Natural killer cell (primary cell): ENCODE results near the gene NR6A1. TPM values are rescaled to one million over a fixed set of nuclear protein-coding genes. Genes with fewer than 3 reads are reported as not detected.
A peak's percentile ranks its signal among the peaks of the same experiment; 100 is the strongest.

Experiments used
- ATAC-seq, 3 donors: fragments of 150-1000 bp in 2 of 3; fragments of 200-7000 bp in 1 of 3; cut with Tn5 transposase; 1 replicate in 1 of 3; 2 replicates in 2 of 3; pipeline ENCODE4 v1.10.0; 2021; ENCODE audit warnings: mild to moderate bottlenecking in 2 of 3, moderate library complexity in 2 of 3
- DNase-seq, 2 donors: peaks; one replicate each; pipeline versions ENCODE4 v3.0.0 to v3.0.0-alpha.2; 2013 to 2021; ENCODE audit warnings: mixed read lengths in 1 of 2
- H3K27ac ChIP-seq: one replicate; pipeline ENCODE4 v1.5.1; 2013; ENCODE audit warnings: mild to moderate bottlenecking, low read length
- H3K27me3 ChIP-seq: one replicate; pipeline ENCODE4 v1.6.1; 2013; ENCODE audit warnings: low read length; ENCODE audit not compliant: control insufficient read depth, insufficient read depth
- H3K36me3 ChIP-seq: one replicate; pipeline ENCODE4 v1.6.1; 2013; ENCODE audit warnings: low read length; ENCODE audit not compliant: control insufficient read depth, insufficient read depth
- H3K4me1 ChIP-seq: one replicate; pipeline ENCODE4 v1.6.1; 2013; ENCODE audit warnings: low read length; ENCODE audit not compliant: control insufficient read depth, insufficient read depth
- H3K4me3 ChIP-seq: one replicate; pipeline ENCODE4 v1.5.1; 2013; ENCODE audit warnings: low read length
- H3K9me3 ChIP-seq: one replicate; pipeline ENCODE4 v1.6.1; 2013; ENCODE audit warnings: low read length; ENCODE audit not compliant: control insufficient read depth, insufficient read depth
- H3K27ac Mint-ChIP-seq, 2 donors: one replicate each; pipeline ENCODE4 v1.8.0; 2022; ENCODE audit warnings: mild to moderate bottlenecking in 2 of 2, mixed read lengths in 2 of 2, moderate library complexity in 1 of 2
- H3K27me3 Mint-ChIP-seq, 2 donors: one replicate each; pipeline ENCODE4 v1.8.0; 2022; ENCODE audit warnings: low read depth in 2 of 2, mixed read lengths in 2 of 2
- H3K36me3 Mint-ChIP-seq: one replicate; pipeline ENCODE4 v1.8.0; 2022; ENCODE audit warnings: mixed read lengths
- H3K4me1 Mint-ChIP-seq, 2 donors: one replicate each; pipeline ENCODE4 v1.8.0; 2022; ENCODE audit warnings: mixed read lengths in 2 of 2
- H3K4me3 Mint-ChIP-seq: one replicate; pipeline ENCODE4 v1.8.0; 2022; ENCODE audit warnings: mild to moderate bottlenecking, moderate library complexity, mixed read lengths
- H3K9me3 Mint-ChIP-seq, 2 donors: one replicate each; pipeline ENCODE4 v1.8.0; 2022; ENCODE audit warnings: mixed read lengths in 2 of 2
- WGBS: methylation state at CpG from one replicate; pipeline ENCODE4 v1.1.7; 2013; ENCODE audit warnings: missing lambda C conversion rate; ENCODE audit not compliant: insufficient coverage; 5-methylcytosine and 5-hydroxymethylcytosine counted together
- intact Hi-C: fragments of 100-400 bp; cut with micrococcal nuclease; formaldehyde crosslinking; loops from one replicate; pipeline ENCODE4 v1.14.2; 2022
- total RNA-seq, 4 donors: library from RNA; stranded (reverse); fragments of 120-200 nt in 1 of 4; gene quantifications; one replicate each; pipeline versions ENCODE4 v1.2.3 to v1.2.4, GENCODE V29; 2013 to 2022
- TF ChIP-seq, protein P1 (sequence below): fragments of 200-600 bp; IDR thresholded peaks from one replicate; pipeline ENCODE4 v1.8.0; 2022; ENCODE audit warnings: antibody characterized with exemption

NR6A1 gene
- total RNA-seq, 3 donors from 2014 or later (not counting 1 experiment from before 2014, with no cell fraction given), result 0.07 to 0.75 (median 0.49) TPM

DNA sequence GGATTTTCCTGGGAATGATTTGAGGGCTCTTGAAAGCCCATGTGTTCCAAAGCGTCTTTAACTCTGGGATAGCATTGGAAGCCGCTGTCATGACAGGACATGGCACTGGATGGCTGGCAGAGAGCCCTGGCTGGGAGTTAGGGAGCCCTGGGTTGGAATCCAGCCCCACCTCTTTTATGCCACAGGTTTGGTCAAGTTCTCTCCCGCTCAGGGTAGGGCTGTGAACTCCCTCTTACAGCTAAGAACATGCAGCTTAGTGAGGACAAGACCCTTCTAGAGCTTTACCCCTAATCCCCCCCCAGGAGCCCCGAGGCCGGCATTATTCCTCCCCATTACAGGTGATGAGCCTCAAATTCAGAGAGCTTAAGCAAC lies 43.0 kb upstream of the NR6A1 start:
- H3K4me3 Mint-ChIP-seq, result no peak overlapping the region
- Histone ChIP-seq H3K4me3 (no peak overlapping the region), H3K27ac (no peak overlapping the region), H3K36me3 (no peaks in the 10 kb centered on the region), H3K27me3 (no peaks in the 10 kb centered on the region), H3K4me1 (no peaks in the 10 kb centered on the region), H3K9me3 (no peaks in the 10 kb centered on the region)
- no peaks in the 10 kb centered on the region for H3K36me3 Mint-ChIP-seq
- intact Hi-C loops, result no loop called here
- ATAC-seq (no peak), DNase-seq (no peak)
- TF ChIP-seq, protein P1, sequence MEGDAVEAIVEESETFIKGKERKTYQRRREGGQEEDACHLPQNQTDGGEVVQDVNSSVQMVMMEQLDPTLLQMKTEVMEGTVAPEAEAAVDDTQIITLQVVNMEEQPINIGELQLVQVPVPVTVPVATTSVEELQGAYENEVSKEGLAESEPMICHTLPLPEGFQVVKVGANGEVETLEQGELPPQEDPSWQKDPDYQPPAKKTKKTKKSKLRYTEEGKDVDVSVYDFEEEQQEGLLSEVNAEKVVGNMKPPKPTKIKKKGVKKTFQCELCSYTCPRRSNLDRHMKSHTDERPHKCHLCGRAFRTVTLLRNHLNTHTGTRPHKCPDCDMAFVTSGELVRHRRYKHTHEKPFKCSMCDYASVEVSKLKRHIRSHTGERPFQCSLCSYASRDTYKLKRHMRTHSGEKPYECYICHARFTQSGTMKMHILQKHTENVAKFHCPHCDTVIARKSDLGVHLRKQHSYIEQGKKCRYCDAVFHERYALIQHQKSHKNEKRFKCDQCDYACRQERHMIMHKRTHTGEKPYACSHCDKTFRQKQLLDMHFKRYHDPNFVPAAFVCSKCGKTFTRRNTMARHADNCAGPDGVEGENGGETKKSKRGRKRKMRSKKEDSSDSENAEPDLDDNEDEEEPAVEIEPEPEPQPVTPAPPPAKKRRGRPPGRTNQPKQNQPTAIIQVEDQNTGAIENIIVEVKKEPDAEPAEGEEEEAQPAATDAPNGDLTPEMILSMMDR, result no peak
- 91% methylated on average over 5 of the region's 5 CpGs for WGBS
- no peaks in the 10 kb centered on the region for H3K9me3 Mint-ChIP-seq
- H3K27me3 Mint-ChIP-seq, result peaks cover 0 to 2% of the 10 kb centered on the region in 2 donors
- H3K27ac Mint-ChIP-seq, result no peak overlapping the region
- H3K4me1 Mint-ChIP-seq, result no peaks in the 10 kb centered on the region

DNA sequence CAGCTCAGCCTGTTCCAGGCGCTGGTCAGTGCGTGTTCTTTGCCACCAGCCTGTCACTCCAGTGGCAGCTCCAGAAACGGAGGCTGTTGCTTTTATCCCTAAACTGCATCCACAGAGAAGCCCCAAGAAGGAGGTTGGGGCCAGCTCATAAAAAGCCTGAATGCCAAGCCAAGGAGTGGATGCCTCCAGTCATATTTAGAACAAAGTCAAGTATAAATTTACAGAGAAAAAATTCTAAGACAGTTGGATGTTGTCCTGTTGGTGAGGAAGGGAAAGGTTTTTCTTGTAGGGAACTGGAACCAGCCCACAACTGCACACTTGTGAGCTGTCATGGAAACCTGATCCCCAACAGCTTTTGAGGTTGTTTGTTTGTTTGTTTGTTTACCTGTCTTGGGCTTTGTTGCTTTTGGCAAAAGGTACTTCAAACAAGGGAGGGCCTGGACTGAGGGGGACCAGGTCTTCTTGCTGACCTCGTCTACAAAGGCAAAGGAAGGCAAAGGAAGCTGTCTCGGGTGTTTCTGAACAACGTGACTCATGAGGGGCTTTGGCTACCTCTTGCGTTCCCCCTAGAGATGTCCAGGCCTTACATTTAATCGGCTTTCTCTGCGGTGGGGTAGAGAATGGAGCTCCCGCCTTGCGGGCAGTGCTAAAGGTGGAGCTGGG lies 42.5 kb upstream of the NR6A1 start:
- no peak overlapping the region for H3K4me3 ChIP-seq
- intact Hi-C loops, result no loop called here
- no peaks in the 10 kb centered on the region for H3K36me3 Mint-ChIP-seq
- DNase-seq, result no peak
- no peaks in the 10 kb centered on the region for H3K4me1 ChIP-seq
- no peak overlapping the region for H3K4me3 Mint-ChIP-seq
- no peaks in the 10 kb centered on the region for H3K27me3 ChIP-seq
- H3K27ac ChIP-seq, result no peak overlapping the region
- H3K36me3 ChIP-seq, result no peaks in the 10 kb centered on the region
- 91% methylated on average over 11 of the region's 11 CpGs for WGBS
- no peak for ATAC-seq
- H3K9me3 Mint-ChIP-seq, result no peaks in the 10 kb centered on the region
- H3K4me1 Mint-ChIP-seq, result no peaks in the 10 kb centered on the region
- H3K27ac Mint-ChIP-seq, result no peak overlapping the region
- no peaks in the 10 kb centered on the region for H3K9me3 ChIP-seq
- H3K27me3 Mint-ChIP-seq, result peaks cover 0 to 2% of the 10 kb centered on the region in 2 donors
- TF ChIP-seq, protein P1, result no peak

DNA sequence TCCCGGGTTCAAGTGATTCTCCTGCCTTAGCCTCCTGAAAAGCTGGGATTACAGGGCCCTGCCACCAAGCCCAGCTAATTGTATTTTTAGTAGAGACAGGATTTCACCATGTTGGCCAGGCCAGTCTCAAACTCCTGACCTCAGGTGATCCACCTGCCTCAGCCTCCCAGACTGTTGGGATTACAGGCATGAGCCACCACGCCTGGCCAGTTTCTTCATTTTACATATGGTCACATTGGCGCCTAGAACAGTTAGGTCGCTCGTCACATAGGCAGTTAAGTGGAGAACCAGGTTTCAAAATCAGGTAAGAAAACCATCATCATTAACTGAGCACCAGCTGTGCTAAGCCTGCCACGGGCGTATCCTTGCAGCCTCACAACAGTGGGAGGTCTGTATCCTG lies 41.9 kb upstream of the NR6A1 start:
- H3K27ac Mint-ChIP-seq, result no peak overlapping the region
- H3K27me3 Mint-ChIP-seq, result peaks cover 0 to 4% of the 10 kb centered on the region in 2 donors
- H3K36me3 Mint-ChIP-seq, result no peaks in the 10 kb centered on the region
- no peaks in the 10 kb centered on the region for H3K27me3 ChIP-seq
- H3K9me3 ChIP-seq, result no peaks in the 10 kb centered on the region
- intact Hi-C loops, result no loop called here
- H3K4me1 ChIP-seq, result no peaks in the 10 kb centered on the region
- H3K36me3 ChIP-seq, result no peaks in the 10 kb centered on the region
- no peaks in the 10 kb centered on the region for H3K9me3 Mint-ChIP-seq
- WGBS, result 85% methylated on average over 7 of the region's 7 CpGs
- H3K27ac ChIP-seq, result no peak overlapping the region
- no peak overlapping the region for H3K4me3 Mint-ChIP-seq
- no peaks in the 10 kb centered on the region for H3K4me1 Mint-ChIP-seq
- ATAC-seq (no peak), DNase-seq (no peak)
- TF ChIP-seq, protein P1, result no peak
- no peak overlapping the region for H3K4me3 ChIP-seq

DNA sequence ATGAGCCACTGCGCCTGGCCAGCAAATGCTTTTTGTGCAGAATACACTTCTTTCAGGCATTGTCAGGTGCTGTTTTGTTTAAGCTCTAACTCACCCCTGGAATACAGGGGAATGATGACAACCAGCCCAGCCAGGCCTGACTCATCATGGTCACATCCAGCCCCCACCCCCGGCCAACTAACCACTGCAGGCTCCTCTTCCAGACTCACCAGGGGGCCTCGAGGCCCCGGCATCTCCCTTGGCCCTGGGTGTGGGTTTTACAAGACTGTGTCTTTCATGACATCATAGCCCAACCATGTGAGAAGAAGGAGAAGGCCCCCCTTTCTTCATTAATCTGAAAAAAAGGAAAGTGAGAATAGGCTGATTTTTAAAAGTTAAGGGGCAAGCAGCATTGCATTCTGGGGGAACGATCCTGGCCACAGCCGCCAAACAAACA lies 41.3 kb upstream of the NR6A1 start:
- Mint-ChIP-seq H3K4me3 (no peak overlapping the region), H3K27ac (no peak overlapping the region), H3K27me3 (peaks cover 0 to 2% of the 10 kb centered on the region in 2 donors), H3K9me3 (no peaks in the 10 kb centered on the region), H3K4me1 (no peaks in the 10 kb centered on the region), H3K36me3 (no peaks in the 10 kb centered on the region)
- no peaks in the 10 kb centered on the region for H3K36me3 ChIP-seq
- H3K27ac ChIP-seq, result no peak overlapping the region
- no peaks in the 10 kb centered on the region for H3K4me1 ChIP-seq
- no peak for DNase-seq
- intact Hi-C loops, result no loop called here
- no peaks in the 10 kb centered on the region for H3K9me3 ChIP-seq
- TF ChIP-seq, protein P1, result no peak
- no peak overlapping the region for H3K4me3 ChIP-seq
- peak in 2 of 3 donors; percentile 50 to 66 for ATAC-seq
- no peaks in the 10 kb centered on the region for H3K27me3 ChIP-seq
- WGBS, result 42% methylated on average over 4 of the region's 6 CpGs
